ENCODE measurements around the gene ALDH5A1. TPM values are rescaled to one million over a fixed set of nuclear protein-coding genes. Genes with fewer than 3 reads are reported as not detected.

ALDH5A1 gene
- total and polyA plus RNA-seq, 2 of the 13 experiments (the other 11 are each of a cell fraction or from before 2014, with no cell fraction given) = 12.8 to 32.5 TPM

DNA sequence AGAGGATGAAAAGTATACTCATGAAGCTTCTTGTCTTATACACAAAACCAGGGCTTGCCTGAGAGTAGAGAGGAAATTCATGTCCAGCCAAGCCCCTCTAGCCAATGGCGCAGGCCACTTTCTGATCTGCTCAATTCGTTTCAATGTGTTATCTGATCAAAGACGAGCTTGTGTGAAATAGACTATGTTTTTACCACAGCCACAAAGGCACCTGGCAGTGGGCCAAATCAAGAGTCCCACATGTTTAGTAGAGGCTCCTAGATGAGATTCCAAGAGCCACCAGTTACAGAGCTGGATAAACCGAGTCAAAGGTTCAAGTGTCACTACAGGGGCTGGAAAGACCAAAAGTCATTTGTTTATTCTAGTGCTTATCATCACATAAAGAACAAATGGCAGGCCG lies 40.3 kb upstream of the ALDH5A1 start:
- H3K4me2 ChIP-seq (ENCODE audit: low read depth, low read length) = no peak overlapping the region
- no peak overlapping the region for H3K9ac ChIP-seq (ENCODE audit: insufficient read depth, low read depth, low read length)
- H3K36me3 ChIP-seq (replicated peaks in 1 of 2; ENCODE audit: control insufficient read depth in 1 of 2, insufficient read depth in 2 of 2, low read length in 2 of 2) = no peaks in the 10 kb centered on the region
- no peaks in the 10 kb centered on the region for H3K79me2 ChIP-seq (ENCODE audit: insufficient read depth, low read length)
- 97% methylated on average over 5 of the region's 5 CpGs for WGBS (ENCODE audit: low lambda C conversion rate)
- in situ Hi-C loops (cut with HindIII; ENCODE audit: extremely low pct_ligation_motif_present, low pct_unique_long_range_greater_than_20kb) (no loop called here), intact Hi-C loops (cut with micrococcal nuclease; ENCODE audit: unreplicated experiment) (no loop called here)
- TF ChIP-seq MIER3 (CRISPR knock-in tag; IDR thresholded peaks at IDR 0.05; ENCODE audit: borderline replicate concordance) (no peak), ARID2 (CRISPR knock-in tag; IDR thresholded peaks at IDR 0.05; ENCODE audit: borderline replicate concordance) (no peak), ZNF138 (CRISPR knock-in tag; IDR thresholded peaks at IDR 0.05; ENCODE audit: low read depth) (no peak), NFYC (CRISPR knock-in tag; IDR thresholded peaks at IDR 0.05) (no peak), ZFX (CRISPR knock-in tag; IDR thresholded peaks at IDR 0.05; ENCODE audit: low read depth) (no peak), FOXA1 (IDR thresholded peaks at IDR 0.05) (no peak), FOXA1 (CRISPR knock-in tag; IDR thresholded peaks at IDR 0.05) (no peak), ZNF563 (CRISPR knock-in tag; IDR thresholded peaks at IDR 0.05) (no peak), CENPT (CRISPR knock-in tag; IDR thresholded peaks at IDR 0.05; ENCODE audit: low read depth) (no peak), ZNF777 (CRISPR knock-in tag; IDR thresholded peaks at IDR 0.05) (no peak), MATR3 (CRISPR knock-in tag; IDR thresholded peaks at IDR 0.05) (no peak), SP2 (CRISPR knock-in tag; IDR thresholded peaks at IDR 0.05) (no peak), POLR2A (IDR thresholded peaks at IDR 0.05; ENCODE audit: insufficient read depth in 1 of 2, low read depth in 2 of 2, low read length in 2 of 2) (no peak), SMAD9 (CRISPR knock-in tag; IDR thresholded peaks at IDR 0.05) (no peak), ZNF598 (CRISPR knock-in tag; IDR thresholded peaks at IDR 0.05; ENCODE audit: borderline replicate concordance) (no peak)
- TF ChIP-seq, protein P1, sequence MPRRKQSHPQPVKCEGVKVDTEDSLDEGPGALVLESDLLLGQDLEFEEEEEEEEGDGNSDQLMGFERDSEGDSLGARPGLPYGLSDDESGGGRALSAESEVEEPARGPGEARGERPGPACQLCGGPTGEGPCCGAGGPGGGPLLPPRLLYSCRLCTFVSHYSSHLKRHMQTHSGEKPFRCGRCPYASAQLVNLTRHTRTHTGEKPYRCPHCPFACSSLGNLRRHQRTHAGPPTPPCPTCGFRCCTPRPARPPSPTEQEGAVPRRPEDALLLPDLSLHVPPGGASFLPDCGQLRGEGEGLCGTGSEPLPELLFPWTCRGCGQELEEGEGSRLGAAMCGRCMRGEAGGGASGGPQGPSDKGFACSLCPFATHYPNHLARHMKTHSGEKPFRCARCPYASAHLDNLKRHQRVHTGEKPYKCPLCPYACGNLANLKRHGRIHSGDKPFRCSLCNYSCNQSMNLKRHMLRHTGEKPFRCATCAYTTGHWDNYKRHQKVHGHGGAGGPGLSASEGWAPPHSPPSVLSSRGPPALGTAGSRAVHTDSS (CRISPR knock-in tag; conservative IDR thresholded peaks at IDR 0.05) = no peak
- TF ChIP-seq, protein P2, sequence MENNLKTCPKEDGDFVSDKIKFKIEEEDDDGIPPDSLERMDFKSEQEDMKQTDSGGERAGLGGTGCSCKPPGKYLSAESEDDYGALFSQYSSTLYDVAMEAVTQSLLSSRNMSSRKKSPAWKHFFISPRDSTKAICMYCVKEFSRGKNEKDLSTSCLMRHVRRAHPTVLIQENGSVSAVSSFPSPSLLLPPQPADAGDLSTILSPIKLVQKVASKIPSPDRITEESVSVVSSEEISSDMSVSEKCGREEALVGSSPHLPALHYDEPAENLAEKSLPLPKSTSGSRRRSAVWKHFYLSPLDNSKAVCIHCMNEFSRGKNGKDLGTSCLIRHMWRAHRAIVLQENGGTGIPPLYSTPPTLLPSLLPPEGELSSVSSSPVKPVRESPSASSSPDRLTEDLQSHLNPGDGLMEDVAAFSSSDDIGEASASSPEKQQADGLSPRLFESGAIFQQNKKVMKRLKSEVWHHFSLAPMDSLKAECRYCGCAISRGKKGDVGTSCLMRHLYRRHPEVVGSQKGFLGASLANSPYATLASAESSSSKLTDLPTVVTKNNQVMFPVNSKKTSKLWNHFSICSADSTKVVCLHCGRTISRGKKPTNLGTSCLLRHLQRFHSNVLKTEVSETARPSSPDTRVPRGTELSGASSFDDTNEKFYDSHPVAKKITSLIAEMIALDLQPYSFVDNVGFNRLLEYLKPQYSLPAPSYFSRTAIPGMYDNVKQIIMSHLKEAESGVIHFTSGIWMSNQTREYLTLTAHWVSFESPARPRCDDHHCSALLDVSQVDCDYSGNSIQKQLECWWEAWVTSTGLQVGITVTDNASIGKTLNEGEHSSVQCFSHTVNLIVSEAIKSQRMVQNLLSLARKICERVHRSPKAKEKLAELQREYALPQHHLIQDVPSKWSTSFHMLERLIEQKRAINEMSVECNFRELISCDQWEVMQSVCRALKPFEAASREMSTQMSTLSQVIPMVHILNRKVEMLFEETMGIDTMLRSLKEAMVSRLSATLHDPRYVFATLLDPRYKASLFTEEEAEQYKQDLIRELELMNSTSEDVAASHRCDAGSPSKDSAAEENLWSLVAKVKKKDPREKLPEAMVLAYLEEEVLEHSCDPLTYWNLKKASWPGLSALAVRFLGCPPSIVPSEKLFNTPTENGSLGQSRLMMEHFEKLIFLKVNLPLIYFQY (CRISPR knock-in tag; IDR thresholded peaks at IDR 0.05; ENCODE audit: borderline replicate concordance) = no peak
- TF ChIP-seq, protein P3, sequence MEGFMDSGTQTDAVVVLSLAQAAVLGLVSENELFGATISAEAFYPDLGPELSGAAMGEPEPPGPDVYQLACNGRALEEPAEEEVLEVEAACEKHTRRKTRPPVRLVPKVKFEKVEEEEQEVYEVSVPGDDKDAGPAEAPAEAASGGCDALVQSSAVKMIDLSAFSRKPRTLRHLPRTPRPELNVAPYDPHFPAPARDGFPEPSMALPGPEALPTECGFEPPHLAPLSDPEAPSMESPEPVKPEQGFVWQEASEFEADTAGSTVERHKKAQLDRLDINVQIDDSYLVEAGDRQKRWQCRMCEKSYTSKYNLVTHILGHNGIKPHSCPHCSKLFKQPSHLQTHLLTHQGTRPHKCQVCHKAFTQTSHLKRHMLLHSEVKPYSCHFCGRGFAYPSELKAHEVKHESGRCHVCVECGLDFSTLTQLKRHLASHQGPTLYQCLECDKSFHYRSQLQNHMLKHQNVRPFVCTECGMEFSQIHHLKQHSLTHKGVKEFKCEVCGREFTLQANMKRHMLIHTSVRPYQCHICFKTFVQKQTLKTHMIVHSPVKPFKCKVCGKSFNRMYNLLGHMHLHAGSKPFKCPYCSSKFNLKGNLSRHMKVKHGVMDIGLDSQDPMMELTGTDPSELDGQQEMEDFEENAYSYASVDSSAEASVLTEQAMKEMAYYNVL (CRISPR knock-in tag; IDR thresholded peaks at IDR 0.05; ENCODE audit: borderline replicate concordance) = no peak
- ChIA-PET POLR2A (no interaction called here), CTCF (ENCODE audit: low intra/inter-chr PET ratio, low total read pairs) (no interaction called here)
- no peak overlapping the region for H2AFZ ChIP-seq (ENCODE audit: low read length)
- BruUV-seq (replicated peaks) = no TSS peak
- no peak overlapping the region for H3K27ac ChIP-seq (ENCODE audit: extremely low read length, insufficient read depth, low read length)
- no peaks in the 10 kb centered on the region for H3K27me3 ChIP-seq (ENCODE audit: control insufficient read depth in 1 of 2, insufficient read depth in 2 of 2, low read length in 2 of 2)
- ATAC-seq (no peak), FAIRE-seq (no peak), DNase-seq (ENCODE audit: low spot score) (no peak)
- no peaks in the 10 kb centered on the region for H4K20me1 ChIP-seq (ENCODE audit: insufficient read depth, low read length)
- H3K9me3 ChIP-seq (ENCODE audit: low read length) = no peaks in the 10 kb centered on the region
- H3K4me1 ChIP-seq (ENCODE audit: insufficient read depth, low read length) = peaks cover 12% of the 10 kb centered on the region
- no peak overlapping the region for H3K4me3 ChIP-seq (replicated peaks in 1 of 3; ENCODE audit: insufficient read depth in 1 of 3, low read depth in 2 of 3, low read length in 3 of 3)

All from HepG2 (cell line).